Activated CD8-positive, alpha-beta T cell treated with anti-CD3 and anti-CD28 coated beads, Interleukin-2, amount 10 ng/mL, durations not matched to agents 7 days and 5 days (primary cell): Measurements from ENCODE around the gene RPLP1. TPM values are rescaled to one million over a fixed set of nuclear protein-coding genes. Genes with fewer than 3 reads are reported as not detected.

Experiments used
- ATAC-seq: fragments of 150-1000 bp; cut with Tn5 transposase; one replicate; pipeline ENCODE4 v1.10.0; 2021; ENCODE audit warnings: moderate library complexity
- CTCF ChIA-PET: fragments of 350-600 bp; sonication (Branson Sonifier 250); formaldehyde crosslinking; loops from one replicate; lab custom pipeline; 2021; ENCODE audit warnings: antibody characterized with exemption; lab: Charles Lee
- POLR2A ChIA-PET: fragments of 350-600 bp; sonication (Branson Sonifier 250); formaldehyde crosslinking; loops from one replicate; lab custom pipeline; 2021; ENCODE audit warnings: antibody characterized with exemption; lab: Charles Lee
- DNase-seq: peaks from one replicate; pipeline ENCODE4 v3.0.0-alpha.2; 2020
- H3K27ac Mint-ChIP-seq: one replicate; pipeline ENCODE4 v1.8.0; 2021; ENCODE audit warnings: mild to moderate bottlenecking, mixed read lengths
- H3K27me3 Mint-ChIP-seq: one replicate; pipeline ENCODE4 v1.8.0; 2021; ENCODE audit warnings: low read depth, mixed read lengths
- H3K36me3 Mint-ChIP-seq: one replicate; pipeline ENCODE4 v1.8.0; 2021; ENCODE audit warnings: low read depth, mixed read lengths
- H3K4me1 Mint-ChIP-seq: one replicate; pipeline ENCODE4 v1.8.0; 2021; ENCODE audit warnings: low read depth, mixed read lengths
- H3K4me3 Mint-ChIP-seq: one replicate; pipeline ENCODE4 v1.8.0; 2021; ENCODE audit warnings: mild to moderate bottlenecking, mixed read lengths
- H3K9me3 Mint-ChIP-seq: one replicate; pipeline ENCODE4 v1.8.0; 2022; ENCODE audit warnings: mixed read lengths; ENCODE audit not compliant: insufficient read depth
- total RNA-seq, 2 experiments: library from RNA; stranded (reverse); gene quantifications; one replicate each; pipeline ENCODE4 v1.2.3, GENCODE V29; 2021

RPLP1 gene
- total RNA-seq, 2 experiments from 2014 or later, result 1,664 to 1,767 TPM

DNA sequence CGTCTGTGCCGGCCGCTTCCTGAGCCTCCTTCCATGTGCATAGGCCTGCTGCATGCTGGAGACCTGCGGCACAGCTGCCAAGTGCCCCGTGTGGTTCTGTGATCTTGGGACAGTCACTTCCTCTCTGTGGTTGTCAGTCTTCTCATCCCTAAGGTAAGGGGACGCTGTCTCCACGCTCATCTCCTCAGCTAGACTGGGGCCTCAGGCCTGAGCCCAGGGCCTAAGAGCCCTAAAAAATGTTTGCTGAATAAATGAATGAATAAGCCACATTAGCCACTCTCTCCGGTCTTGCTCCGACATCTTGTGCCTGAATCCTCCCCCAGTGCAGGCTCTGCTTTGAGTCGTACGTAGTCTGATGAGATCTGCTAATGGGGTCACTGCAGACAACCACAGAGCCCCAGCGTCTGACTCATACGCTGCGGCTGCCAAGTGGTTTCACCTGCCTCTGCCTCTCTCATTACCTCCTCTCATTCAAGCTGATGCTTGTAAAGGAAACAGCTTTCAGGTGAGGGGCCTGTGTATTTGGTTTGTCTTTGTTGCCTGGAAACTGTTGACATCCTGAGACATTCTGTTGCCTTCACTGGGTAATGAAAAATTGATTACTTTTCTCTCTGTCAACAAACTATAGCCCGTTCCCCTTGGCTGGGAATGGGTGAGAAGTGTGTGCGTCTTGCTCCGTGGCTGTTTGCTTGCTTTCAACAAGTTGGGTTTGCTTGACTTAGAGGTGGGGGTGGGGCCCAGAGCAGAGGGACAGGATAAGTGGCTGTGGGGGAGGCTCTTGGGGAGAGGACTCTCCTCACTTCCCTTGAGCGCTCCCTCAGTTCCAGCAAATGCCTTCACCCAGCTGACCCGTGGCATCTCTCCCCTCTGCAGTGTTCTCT, 15.9 kb downstream of the RPLP1 start:
- peak overlapping the region; percentile 59 for H3K4me3 Mint-ChIP-seq
- ChIA-PET POLR2A (interaction anchor here (0.8 to 3.7 kb wide), 7 partner anchors 11 to 1023 kb away, joined by 3 to 36 read pairs (median 3); partner anchors contain the start of genes RPLP1 and TLE3), CTCF (interaction anchor here (0.8 to 5.8 kb wide), 8 partner anchors 9 to 816 kb away, joined by 3 to 41 read pairs (median 4); partner anchors contain the start of gene RPLP1)
- peaks cover 39% of the 10 kb centered on the region for H3K4me1 Mint-ChIP-seq
- DNase-seq, result peak; percentile 93
- peaks cover 28% of the 10 kb centered on the region for H3K27me3 Mint-ChIP-seq
- peak; percentile 95 for ATAC-seq
- no peaks in the 10 kb centered on the region for H3K9me3 Mint-ChIP-seq
- H3K36me3 Mint-ChIP-seq, result no peaks in the 10 kb centered on the region
- H3K27ac Mint-ChIP-seq, result peak overlapping the region; percentile 92

DNA sequence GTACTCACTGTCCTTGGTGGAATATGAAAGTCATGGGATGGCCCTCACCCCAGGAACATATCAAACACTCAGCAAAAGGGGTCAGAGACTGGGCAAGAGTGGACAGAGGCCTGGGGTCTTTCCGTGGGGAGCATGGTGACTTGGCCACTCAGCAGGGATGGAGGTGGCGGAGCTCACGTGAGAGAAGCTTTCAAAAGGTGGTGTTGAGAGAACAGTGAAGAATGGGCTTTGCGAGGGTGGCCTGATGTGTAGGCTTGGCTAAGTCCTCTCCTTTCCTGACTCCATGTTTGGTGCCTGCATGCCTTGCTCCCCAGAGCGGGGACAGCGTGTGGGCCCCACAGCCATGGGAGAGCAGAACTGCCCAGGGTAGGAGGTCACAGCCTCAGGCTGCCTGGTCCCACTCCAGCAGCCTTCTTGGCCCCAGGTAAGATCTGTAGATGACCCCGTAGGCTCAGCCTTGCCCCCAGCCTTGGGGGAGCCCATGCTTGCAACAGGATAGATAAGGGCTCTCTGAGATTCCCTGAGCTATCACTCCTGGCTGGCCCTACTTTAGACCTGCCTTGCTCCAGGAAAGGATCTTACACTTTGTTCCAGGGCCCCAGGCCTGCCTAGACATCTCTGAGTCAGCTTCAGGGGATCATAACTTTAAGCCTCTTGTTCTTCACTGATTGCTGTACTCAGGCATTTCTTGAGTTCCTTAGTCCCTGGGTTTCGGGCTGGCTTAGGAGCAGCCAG, 17.0 kb downstream of the RPLP1 start:
- ChIA-PET POLR2A (interaction anchor here (0.8 to 3.7 kb wide), 4 partner anchors 17 to 1022 kb away, joined by 3 to 36 read pairs (median 4); partner anchors contain the start of gene RPLP1), CTCF (interaction anchor here (0.8 to 5.8 kb wide), 5 partner anchors 8 to 411 kb away, joined by 3 to 41 read pairs (median 7); partner anchors contain the start of gene RPLP1)
- Mint-ChIP-seq H3K4me1 (peaks cover 36% of the 10 kb centered on the region), H3K27me3 (peaks cover 29% of the 10 kb centered on the region), H3K9me3 (no peaks in the 10 kb centered on the region), H3K4me3 (peak overlapping the region; percentile 37), H3K36me3 (no peaks in the 10 kb centered on the region), H3K27ac (peak overlapping the region; percentile 92)
- DNase-seq (no peak), ATAC-seq (no peak)

DNA sequence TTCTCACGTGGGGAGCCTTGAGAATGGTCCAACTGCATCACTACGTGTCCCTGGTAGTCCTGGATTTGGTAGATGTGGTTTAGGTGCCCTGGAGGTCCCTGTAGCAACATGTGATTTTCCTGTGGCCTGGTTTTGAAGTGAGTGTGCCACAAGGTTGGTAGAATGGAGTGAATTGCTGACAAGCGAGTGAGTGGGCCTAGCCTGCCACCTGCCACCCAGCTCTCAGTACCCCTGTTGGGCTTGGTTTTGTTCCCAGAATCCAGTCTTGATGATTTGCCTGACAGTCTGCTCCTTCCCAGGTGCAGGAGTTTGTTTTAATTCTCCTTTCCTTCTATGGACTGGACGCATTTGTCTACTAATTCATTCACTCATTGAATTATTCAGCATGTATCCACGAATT, 19.4 kb downstream of the RPLP1 start:
- Mint-ChIP-seq H3K4me1 (peaks cover 27% of the 10 kb centered on the region), H3K4me3 (no peak overlapping the region), H3K27ac (no peak overlapping the region), H3K9me3 (no peaks in the 10 kb centered on the region), H3K27me3 (peaks cover 26% of the 10 kb centered on the region), H3K36me3 (no peaks in the 10 kb centered on the region)
- ATAC-seq, result no peak
- ChIA-PET CTCF (interaction anchor here (1.2 to 1.6 kb wide), 3 partner anchors 9 to 995 kb away, joined by 3 to 6 read pairs (median 6); no protein-coding TSS in a partner anchor), POLR2A (interaction anchor here (0.9 kb wide), 1 partner anchor 19 kb away, joined by 3 read pairs; the partner anchor contains the start of gene RPLP1)
- no peak for DNase-seq

DNA sequence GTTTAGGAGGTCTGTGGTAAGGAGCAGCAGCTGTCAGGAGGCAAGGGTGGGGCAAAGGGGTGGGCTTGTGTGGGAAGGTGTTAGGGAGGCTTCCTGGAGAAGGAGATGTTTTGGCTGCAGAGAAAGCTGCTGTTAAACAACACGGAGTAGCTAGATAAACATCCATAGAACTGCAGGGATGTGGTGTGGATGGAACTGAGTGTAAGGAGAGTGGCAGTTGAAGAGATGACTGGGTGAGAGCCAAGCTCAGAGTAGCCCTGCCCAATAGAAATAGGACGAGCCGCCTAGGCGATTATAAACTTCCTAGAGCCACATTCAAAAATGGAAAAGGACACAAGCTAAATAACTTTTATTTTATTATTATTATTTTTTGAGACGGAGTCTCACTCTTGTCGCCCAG, 19.9 kb downstream of the RPLP1 start:
- POLR2A ChIA-PET, result no interaction called here

DNA sequence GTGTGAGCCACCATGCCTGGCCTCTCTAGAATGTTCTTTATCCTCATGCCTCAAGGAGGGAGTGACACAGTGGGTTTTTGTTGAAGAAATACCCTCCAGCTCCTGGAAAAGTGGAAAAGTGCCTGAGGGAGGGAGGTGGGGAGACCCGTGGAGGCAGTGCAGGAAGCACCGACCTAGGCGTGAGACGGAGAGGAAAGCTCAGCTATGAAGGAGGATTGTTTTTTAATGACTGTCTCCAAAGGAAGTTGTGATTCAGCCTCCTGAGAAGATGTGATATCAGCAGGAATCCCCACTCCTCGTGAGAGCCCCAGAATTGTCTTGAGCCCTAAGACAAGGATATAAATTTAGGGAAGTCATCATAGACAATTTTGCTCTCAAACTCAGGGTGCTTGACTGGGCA, 21.7 kb downstream of the RPLP1 start:
- Mint-ChIP-seq H3K4me3 (no peak overlapping the region), H3K27me3 (peaks cover 26% of the 10 kb centered on the region), H3K9me3 (no peaks in the 10 kb centered on the region), H3K4me1 (peaks cover 8% of the 10 kb centered on the region), H3K36me3 (no peaks in the 10 kb centered on the region), H3K27ac (no peak overlapping the region)
- ATAC-seq (no peak), DNase-seq (no peak)
- CTCF ChIA-PET, result interaction anchor here (0.7 to 5.8 kb wide), 10 partner anchors 8 to 1095 kb away, joined by 3 to 57 read pairs (median 5); partner anchors contain the start of gene TLE3
- POLR2A ChIA-PET, result no interaction called here

More for the DNA sequence above, 19.9 kb downstream of the RPLP1 start:
- H3K27me3 Mint-ChIP-seq, result peaks cover 26% of the 10 kb centered on the region
- peaks cover 22% of the 10 kb centered on the region for H3K4me1 Mint-ChIP-seq
- H3K4me3 Mint-ChIP-seq, result no peak overlapping the region
- CTCF ChIA-PET, result interaction anchor here (1.2 to 1.6 kb wide), 3 partner anchors 10 to 995 kb away, joined by 3 to 6 read pairs (median 6); no protein-coding TSS in a partner anchor
- no peak for DNase-seq
- H3K9me3 Mint-ChIP-seq, result no peaks in the 10 kb centered on the region
- H3K36me3 Mint-ChIP-seq, result no peaks in the 10 kb centered on the region
- no peak for ATAC-seq
- H3K27ac Mint-ChIP-seq, result no peak overlapping the region

DNA sequence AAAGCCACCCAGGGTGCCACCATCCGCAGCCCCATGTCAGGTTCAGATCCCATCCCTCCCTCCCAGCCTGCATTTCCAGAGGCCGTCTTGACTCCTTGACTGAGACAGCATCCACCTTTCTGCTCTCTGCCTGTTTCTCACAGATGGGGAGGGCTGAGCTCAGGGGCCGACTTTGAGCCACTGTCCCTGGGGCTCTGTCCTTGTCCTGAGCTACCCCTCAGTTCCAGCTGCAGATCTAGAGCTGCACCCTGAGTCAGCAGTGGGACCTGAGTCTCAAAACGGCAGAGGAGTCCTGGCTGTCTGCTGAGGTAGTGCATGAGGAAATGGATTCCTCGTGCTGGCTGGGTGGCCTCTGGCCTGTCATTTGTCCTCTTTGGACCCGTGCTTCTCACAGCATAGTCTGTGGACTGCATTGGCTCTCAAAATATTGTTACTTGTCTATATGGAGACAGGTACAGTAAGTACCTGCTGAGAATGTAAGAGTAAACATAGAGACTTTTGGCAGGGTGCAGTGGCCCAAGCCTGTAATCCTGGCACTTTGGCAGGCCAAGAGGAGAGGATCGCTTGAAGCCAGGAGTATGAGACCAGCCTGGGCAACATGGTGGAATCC, 22.3 kb downstream of the RPLP1 start:
- no peak overlapping the region for H3K27ac Mint-ChIP-seq
- peaks cover 31% of the 10 kb centered on the region for H3K27me3 Mint-ChIP-seq
- POLR2A ChIA-PET, result no interaction called here
- CTCF ChIA-PET, result interaction anchor here (0.5 to 5.8 kb wide), 19 partner anchors 9 to 1094 kb away, joined by 3 to 57 read pairs (median 4); partner anchors contain the start of gene TLE3
- ATAC-seq (no peak), DNase-seq (no peak)
- H3K4me1 Mint-ChIP-seq, result peaks cover 4% of the 10 kb centered on the region
- peaks cover 6% of the 10 kb centered on the region for H3K9me3 Mint-ChIP-seq
- H3K4me3 Mint-ChIP-seq, result no peak overlapping the region
- no peaks in the 10 kb centered on the region for H3K36me3 Mint-ChIP-seq

DNA sequence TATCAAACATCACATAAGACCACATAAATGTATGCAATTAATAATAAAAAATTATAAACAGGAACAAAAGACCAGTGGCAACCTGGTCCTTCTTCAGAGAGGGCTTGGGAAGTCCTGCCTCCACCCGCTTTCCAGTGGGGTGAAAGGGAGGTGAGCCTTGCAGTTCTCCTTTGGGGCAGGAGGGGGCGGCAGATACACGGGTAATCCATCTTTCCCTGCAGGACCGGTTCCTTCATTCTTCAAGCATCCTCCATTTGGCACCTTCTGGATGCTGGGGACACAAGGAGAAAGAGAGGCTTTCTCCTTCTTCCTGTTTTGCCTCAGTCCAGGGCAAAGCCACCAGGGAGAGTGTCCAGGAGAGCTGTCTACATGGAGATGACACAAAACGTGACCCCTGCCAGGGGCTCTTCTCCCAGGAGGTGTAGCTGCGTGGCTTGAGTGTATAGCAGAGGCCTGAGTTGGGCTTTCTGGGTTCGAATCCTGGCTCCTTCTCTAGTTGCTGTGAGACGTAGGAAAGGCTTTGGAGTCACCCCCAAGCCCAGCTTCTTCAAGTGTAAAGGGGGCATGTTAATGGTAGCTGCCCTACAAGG, 23.2 kb downstream of the RPLP1 start:
- H3K9me3 Mint-ChIP-seq, result peaks cover 7% of the 10 kb centered on the region
- POLR2A ChIA-PET, result no interaction called here
- H3K4me3 Mint-ChIP-seq, result no peak overlapping the region
- H3K27me3 Mint-ChIP-seq, result peaks cover 34% of the 10 kb centered on the region
- H3K27ac Mint-ChIP-seq, result no peak overlapping the region
- peaks cover 4% of the 10 kb centered on the region for H3K4me1 Mint-ChIP-seq
- CTCF ChIA-PET, result interaction anchor here (0.5 to 5.8 kb wide), 43 partner anchors 9 to 1339 kb away, joined by 3 to 57 read pairs (median 3); partner anchors contain the start of gene TLE3
- peak; percentile 79 for DNase-seq
- no peaks in the 10 kb centered on the region for H3K36me3 Mint-ChIP-seq
- ATAC-seq, result peak; percentile 74

DNA sequence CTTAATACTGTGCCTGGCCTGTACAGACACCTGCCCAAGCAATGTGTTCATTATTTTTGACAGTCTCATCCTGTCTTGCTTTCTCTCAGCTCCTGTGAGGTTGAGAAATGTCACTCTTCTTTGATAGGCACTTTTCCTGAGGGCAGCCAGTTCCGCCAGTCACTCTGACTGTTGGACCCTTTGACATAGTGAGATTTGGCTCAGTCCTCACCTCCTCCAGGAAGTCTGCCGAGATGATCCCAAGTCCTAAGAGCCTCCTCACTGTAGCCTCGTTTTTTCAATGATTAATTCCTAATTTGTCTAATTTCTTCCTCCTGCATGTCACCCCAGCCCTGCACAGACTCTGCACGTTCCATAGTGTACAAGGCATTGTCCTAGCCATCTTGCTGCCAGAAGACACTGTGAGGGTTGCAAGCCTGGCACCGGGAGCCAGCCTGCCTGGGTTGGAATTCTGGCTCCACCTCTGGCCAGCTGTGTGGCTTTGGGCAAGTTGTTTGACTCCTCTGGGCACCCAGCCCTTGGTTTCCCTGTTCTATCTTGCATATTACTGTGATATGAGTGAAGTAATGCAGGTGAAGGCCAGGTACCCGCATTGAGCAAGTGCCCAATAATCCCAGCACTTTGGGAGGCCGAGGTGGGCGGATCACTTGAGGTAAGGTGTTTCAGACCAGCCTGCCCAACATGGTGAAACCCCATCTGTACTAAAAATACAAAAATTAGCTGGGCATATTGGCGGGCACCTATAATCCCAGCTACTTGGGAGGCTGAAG, 24.3 kb downstream of the RPLP1 start:
- POLR2A ChIA-PET, result no interaction called here
- H3K9me3 Mint-ChIP-seq, result peaks cover 7% of the 10 kb centered on the region
- no peak for DNase-seq

DNA sequence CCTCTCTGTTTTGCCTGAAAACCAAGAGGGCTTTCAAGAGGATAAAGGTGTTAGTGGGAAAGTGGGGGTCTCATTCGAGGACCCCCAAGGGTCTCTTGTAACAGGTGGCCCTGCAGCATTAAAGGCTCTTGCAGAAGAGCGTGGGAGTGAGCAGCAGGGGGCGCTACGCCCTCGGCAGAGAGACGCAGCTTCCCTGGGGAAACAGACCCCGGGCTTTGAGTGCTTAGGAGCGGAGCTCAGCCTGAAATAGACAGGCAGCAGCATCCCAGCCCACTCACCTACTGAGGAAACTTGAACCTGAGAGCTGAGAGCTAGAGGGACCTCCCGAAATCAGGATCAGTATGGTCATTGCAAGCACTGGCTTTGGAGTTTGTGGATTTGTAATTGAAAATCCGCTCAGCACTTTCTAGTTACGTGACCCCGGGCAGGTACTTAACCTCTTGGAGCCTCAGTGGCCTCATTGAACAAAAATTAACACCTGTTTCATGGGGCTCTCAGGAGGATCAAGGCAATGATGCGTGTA, 25.7 kb downstream of the RPLP1 start:
- peaks cover 4% of the 10 kb centered on the region for H3K4me1 Mint-ChIP-seq
- peak; percentile 60 for DNase-seq
- no peak overlapping the region for H3K4me3 Mint-ChIP-seq
- H3K36me3 Mint-ChIP-seq, result no peaks in the 10 kb centered on the region
- peaks cover 22% of the 10 kb centered on the region for H3K27me3 Mint-ChIP-seq
- CTCF ChIA-PET, result interaction anchor here (0.6 to 5.8 kb wide), 20 partner anchors 10 to 1244 kb away, joined by 3 to 57 read pairs (median 4); partner anchors contain the start of gene TLE3
- POLR2A ChIA-PET, result no interaction called here
- H3K9me3 Mint-ChIP-seq, result peaks cover 7% of the 10 kb centered on the region
- H3K27ac Mint-ChIP-seq, result no peak overlapping the region
- peak; percentile 58 for ATAC-seq

More for the DNA sequence above, 24.3 kb downstream of the RPLP1 start:
- Mint-ChIP-seq H3K4me1 (peaks cover 4% of the 10 kb centered on the region), H3K36me3 (no peaks in the 10 kb centered on the region), H3K27ac (no peak overlapping the region), H3K4me3 (no peak overlapping the region), H3K27me3 (peaks cover 28% of the 10 kb centered on the region)
- CTCF ChIA-PET, result interaction anchor here (0.7 to 5.8 kb wide), 31 partner anchors 8 to 1338 kb away, joined by 3 to 57 read pairs (median 4); partner anchors contain the start of gene RPLP1
- no peak for ATAC-seq

DNA sequence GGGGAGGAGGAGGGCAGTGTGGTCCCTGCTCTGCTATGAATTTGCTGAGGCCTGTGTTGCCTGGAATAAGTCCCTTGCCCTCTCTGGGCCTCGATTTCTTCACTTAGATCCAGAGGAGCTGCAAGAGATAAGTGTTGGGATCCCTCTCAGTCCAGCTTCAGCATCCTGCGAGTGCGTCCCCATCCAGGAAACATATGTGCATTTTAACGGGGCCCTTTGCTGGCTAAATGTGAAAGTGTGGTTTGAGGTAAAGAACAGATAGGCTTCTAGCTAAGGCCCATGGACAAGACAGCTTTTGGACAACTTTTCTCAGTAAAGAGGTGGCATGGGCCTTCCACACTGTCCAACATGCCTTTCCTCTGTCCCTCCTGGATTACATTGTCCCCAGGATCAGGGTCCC, 26.5 kb downstream of the RPLP1 start:
- DNase-seq (no peak), ATAC-seq (no peak)
- Mint-ChIP-seq H3K36me3 (no peaks in the 10 kb centered on the region), H3K27ac (no peak overlapping the region), H3K4me3 (no peak overlapping the region), H3K27me3 (peaks cover 28% of the 10 kb centered on the region), H3K4me1 (peaks cover 4% of the 10 kb centered on the region), H3K9me3 (peaks cover 7% of the 10 kb centered on the region)
- CTCF ChIA-PET, result interaction anchor here (0.6 to 5.8 kb wide), 12 partner anchors 9 to 1107 kb away, joined by 3 to 57 read pairs (median 4); partner anchors contain the start of gene TLE3
- POLR2A ChIA-PET, result no interaction called here
